HCEC 1CT (cell line): ENCODE data around the gene FHOD3.
A peak's percentile ranks its signal among the peaks of the same experiment; 100 is the strongest.

Experiments
- DNase-seq: peaks from one replicate; pipeline ENCODE4 v3.0.0-alpha.2; 2017

FHOD3 gene

GRCh38 chr18:36297417-36298125 lies at the start of gene FHOD3:
Gene FHOD3, plus strand, starts transcription at chr18:36297713. Its CDS starts 123 bp downstream, at chr18:36297836.
- peak; percentile 27 for DNase-seq

GRCh38 chr18:36249392-36249791 lies 48.1 kb upstream of the FHOD3 start:
- no peak for DNase-seq

GRCh38 chr18:36250827-36251226 lies 46.7 kb upstream of the FHOD3 start:
- DNase-seq, result no peak

GRCh38 chr18:36255072-36255698 lies 42.3 kb upstream of the FHOD3 start:
- no peak for DNase-seq

GRCh38 chr18:36256094-36256493 lies 41.4 kb upstream of the FHOD3 start:
- DNase-seq, result no peak

- no peak for DNase-seq
These were observed 34.5 kb upstream of the FHOD3 start for GRCh38 chr18:36262971-36263370.

GRCh38 chr18:36264283-36264682 lies 33.2 kb upstream of the FHOD3 start:
- no peak for DNase-seq

GRCh38 chr18:36265015-36265414 lies 32.5 kb upstream of the FHOD3 start:
- DNase-seq, result no peak

GRCh38 chr18:36269157-36269556 lies 28.4 kb upstream of the FHOD3 start:
- DNase-seq, result no peak

GRCh38 chr18:36271153-36271552 lies 26.4 kb upstream of the FHOD3 start:
- no peak for DNase-seq

- DNase-seq, result no peak
These were observed 24.2 kb upstream of the FHOD3 start for GRCh38 chr18:36273347-36273746.

GRCh38 chr18:36274083-36274715 lies 23.3 kb upstream of the FHOD3 start:
- no peak for DNase-seq

- no peak for DNase-seq
These were observed 22.0 kb upstream of the FHOD3 start for GRCh38 chr18:36275561-36275960.

- no peak for DNase-seq
These were observed 18.5 kb upstream of the FHOD3 start for GRCh38 chr18:36279001-36279400.

GRCh38 chr18:36281936-36282335 lies 15.6 kb upstream of the FHOD3 start:
- no peak for DNase-seq

- DNase-seq, result no peak
These were observed 14.1 kb upstream of the FHOD3 start for GRCh38 chr18:36283448-36283847.

- DNase-seq, result no peak
These were observed 13.2 kb upstream of the FHOD3 start for GRCh38 chr18:36284268-36284667.

- peak; percentile 58 for DNase-seq
These were observed 12.7 kb upstream of the FHOD3 start for GRCh38 chr18:36284671-36285295.

GRCh38 chr18:36287653-36288052 lies 9.9 kb upstream of the FHOD3 start:
- no peak for DNase-seq

GRCh38 chr18:36288689-36289088 lies 8.8 kb upstream of the FHOD3 start:
- no peak for DNase-seq

GRCh38 chr18:36294031-36294430 lies 3.5 kb upstream of the FHOD3 start:
- DNase-seq, result peak; percentile 57

- DNase-seq, result no peak
These were observed 2.3 kb upstream of the FHOD3 start for GRCh38 chr18:36295214-36295613.

- DNase-seq, result no peak
These were observed 1.6 kb upstream of the FHOD3 start for GRCh38 chr18:36295880-36296301.
